ENCODE measurements around the gene PKHD1. TPM values are rescaled to one million over a fixed set of nuclear protein-coding genes. Genes with fewer than 3 reads are reported as not detected.

The PKHD1 gene
- total RNA-seq, 2 donors from 2014 or later: 0.14 TPM; not detected in 1

DNA sequence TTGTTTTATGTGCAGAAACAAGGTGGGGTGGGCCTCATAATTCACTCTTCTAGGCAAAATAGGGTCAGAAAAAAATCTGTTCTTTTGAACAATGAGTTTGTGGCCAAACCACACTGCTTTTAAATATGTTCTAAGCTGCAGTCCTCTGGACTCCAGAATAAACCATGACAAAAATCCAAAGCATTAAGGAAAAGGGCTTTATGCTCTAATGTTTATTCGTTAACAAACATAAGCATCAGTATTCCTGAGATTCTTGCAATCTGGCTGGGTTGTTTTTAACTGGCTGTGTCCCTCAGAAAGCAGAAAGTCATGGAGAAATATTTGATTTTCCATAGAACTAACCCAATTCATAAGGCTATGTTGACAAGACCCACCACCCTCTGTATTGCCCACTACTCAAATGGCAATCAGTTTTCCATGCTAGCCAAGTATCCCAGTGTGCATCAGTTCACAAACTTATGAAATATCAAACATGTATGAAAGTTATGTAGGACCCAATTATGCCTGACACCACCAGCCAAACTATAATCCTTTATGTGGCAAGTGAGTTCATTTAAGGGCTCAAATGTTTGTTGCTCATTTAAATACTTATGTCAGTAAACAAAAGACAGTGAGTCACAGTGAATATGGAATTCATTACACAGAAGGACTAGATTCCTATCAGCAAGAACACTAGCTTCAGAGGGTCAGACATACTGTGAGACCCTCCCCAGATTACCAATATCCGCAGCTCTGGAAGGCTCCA is 45.1 kb downstream of the PKHD1 start:
- ATAC-seq (ENCODE audit: insufficient number of reproducible peaks, low FRiP score, low read depth) (no peak), DNase-seq (ENCODE audit: low spot score) (no peak)
- TF ChIP-seq, protein P1, sequence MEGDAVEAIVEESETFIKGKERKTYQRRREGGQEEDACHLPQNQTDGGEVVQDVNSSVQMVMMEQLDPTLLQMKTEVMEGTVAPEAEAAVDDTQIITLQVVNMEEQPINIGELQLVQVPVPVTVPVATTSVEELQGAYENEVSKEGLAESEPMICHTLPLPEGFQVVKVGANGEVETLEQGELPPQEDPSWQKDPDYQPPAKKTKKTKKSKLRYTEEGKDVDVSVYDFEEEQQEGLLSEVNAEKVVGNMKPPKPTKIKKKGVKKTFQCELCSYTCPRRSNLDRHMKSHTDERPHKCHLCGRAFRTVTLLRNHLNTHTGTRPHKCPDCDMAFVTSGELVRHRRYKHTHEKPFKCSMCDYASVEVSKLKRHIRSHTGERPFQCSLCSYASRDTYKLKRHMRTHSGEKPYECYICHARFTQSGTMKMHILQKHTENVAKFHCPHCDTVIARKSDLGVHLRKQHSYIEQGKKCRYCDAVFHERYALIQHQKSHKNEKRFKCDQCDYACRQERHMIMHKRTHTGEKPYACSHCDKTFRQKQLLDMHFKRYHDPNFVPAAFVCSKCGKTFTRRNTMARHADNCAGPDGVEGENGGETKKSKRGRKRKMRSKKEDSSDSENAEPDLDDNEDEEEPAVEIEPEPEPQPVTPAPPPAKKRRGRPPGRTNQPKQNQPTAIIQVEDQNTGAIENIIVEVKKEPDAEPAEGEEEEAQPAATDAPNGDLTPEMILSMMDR (IDR thresholded peaks at IDR 0.05): no peak
- no peaks in the 10 kb centered on the region for H3K36me3 ChIP-seq
- H3K27ac ChIP-seq: no peak overlapping the region
- H3K4me1 ChIP-seq (ENCODE audit: control insufficient read depth in 1 of 2, low read depth in 2 of 2): peaks cover 0 to 3% of the 10 kb centered on the region in 2 donors
- H3K4me3 ChIP-seq: no peak overlapping the region
- H3K9me3 ChIP-seq: no peaks in the 10 kb centered on the region
- H3K27me3 ChIP-seq (replicated peaks; ENCODE audit: insufficient read depth): no peaks in the 10 kb centered on the region

DNA sequence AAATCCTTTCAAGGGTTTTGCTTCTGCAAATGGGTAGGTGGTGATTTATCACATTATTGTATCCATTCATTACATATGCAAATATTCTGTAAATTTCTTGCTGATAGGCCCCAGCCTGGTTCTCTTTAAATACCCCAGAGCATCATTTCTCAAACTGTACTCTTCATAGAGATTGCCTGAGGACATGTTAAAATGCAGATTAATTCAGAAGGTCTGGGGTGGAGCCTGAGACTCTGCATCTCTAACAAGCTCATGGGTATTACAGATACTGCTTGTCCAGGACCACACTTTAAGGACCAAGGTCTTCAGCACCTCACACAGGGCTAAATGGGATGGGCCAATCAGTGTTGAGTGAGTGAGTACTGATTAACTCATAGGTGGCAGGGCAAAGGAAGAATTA is 46.3 kb downstream of the PKHD1 start:
- no peaks in the 10 kb centered on the region for H3K36me3 ChIP-seq
- ATAC-seq (ENCODE audit: insufficient number of reproducible peaks, low FRiP score, low read depth): no peak
- no peaks in the 10 kb centered on the region for H3K4me1 ChIP-seq (ENCODE audit: control insufficient read depth in 1 of 2, low read depth in 2 of 2)
- H3K27ac ChIP-seq: no peak overlapping the region
- H3K4me3 ChIP-seq: no peak overlapping the region
- H3K9me3 ChIP-seq: no peaks in the 10 kb centered on the region
- H3K27me3 ChIP-seq (replicated peaks; ENCODE audit: insufficient read depth): no peaks in the 10 kb centered on the region
- TF ChIP-seq, protein P1 (IDR thresholded peaks at IDR 0.05): no peak
- DNase-seq (ENCODE audit: low spot score): no peak

DNA sequence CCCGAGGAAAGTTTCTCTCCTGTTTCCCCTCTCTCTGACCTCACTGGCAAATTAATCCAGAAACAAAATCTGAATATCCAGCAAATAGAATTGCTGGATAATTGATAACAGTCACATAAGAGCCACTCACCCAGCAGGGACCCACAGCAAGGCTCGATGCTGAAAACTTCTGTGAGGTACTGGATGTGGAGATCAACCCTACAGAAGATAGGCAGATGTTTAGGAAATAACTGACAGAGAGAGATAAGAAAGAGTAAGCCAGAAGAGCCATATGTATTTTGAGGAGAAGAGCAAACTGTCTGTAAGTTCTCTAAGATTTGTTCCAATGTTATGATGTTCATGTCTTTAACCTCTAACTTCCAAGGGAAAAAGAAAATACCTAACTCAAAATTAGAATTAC is 59.7 kb downstream of the PKHD1 start:
- Histone ChIP-seq H3K27ac (no peak overlapping the region), H3K36me3 (no peaks in the 10 kb centered on the region), H3K4me3 (no peak overlapping the region), H3K27me3 (replicated peaks; ENCODE audit: insufficient read depth) (no peaks in the 10 kb centered on the region), H3K4me1 (ENCODE audit: control insufficient read depth in 1 of 2, low read depth in 2 of 2) (no peaks in the 10 kb centered on the region), H3K9me3 (no peaks in the 10 kb centered on the region)
- ATAC-seq (ENCODE audit: insufficient number of reproducible peaks, low FRiP score, low read depth): no peak
- TF ChIP-seq, protein P1 (IDR thresholded peaks at IDR 0.05): no peak
- no peak for DNase-seq (ENCODE audit: low spot score)

DNA sequence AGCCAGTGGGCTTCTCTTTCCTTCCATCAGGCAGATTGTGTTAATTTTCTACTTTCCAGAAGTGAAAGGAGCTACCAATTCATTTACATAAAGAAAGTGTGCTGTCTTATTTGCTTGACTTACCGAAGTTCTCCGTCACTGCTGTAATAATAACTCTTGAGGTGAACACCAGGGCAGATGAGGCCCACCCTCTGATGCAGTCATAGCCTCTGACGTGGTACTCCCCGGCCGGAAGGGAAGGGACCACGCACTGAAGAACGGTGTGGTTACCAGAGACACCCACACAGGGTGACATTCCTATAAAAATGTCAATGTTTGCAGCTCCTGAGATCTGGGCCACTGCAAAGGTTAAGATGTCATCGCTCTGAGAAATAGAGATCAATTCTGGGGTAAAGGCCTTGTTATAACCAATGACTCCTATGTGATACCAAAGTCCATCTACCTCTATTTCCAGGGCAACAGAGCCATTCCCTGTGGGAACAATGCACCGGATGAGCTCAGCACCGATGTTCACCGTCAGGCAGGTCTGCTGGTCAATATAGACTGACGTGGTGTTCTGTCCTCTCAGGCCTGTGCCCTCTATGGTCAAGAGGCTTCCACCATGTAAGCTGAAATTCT is 62.9 kb downstream of the PKHD1 start:
- DNase-seq (ENCODE audit: low spot score): no peak
- Histone ChIP-seq H3K27ac (no peak overlapping the region), H3K36me3 (no peaks in the 10 kb centered on the region), H3K27me3 (replicated peaks; ENCODE audit: insufficient read depth) (no peaks in the 10 kb centered on the region), H3K9me3 (no peaks in the 10 kb centered on the region), H3K4me1 (ENCODE audit: control insufficient read depth in 1 of 2, low read depth in 2 of 2) (no peaks in the 10 kb centered on the region), H3K4me3 (no peak overlapping the region)
- no peak for ATAC-seq (ENCODE audit: insufficient number of reproducible peaks, low FRiP score, low read depth)
- TF ChIP-seq, protein P1 (IDR thresholded peaks at IDR 0.05): no peak

DNA sequence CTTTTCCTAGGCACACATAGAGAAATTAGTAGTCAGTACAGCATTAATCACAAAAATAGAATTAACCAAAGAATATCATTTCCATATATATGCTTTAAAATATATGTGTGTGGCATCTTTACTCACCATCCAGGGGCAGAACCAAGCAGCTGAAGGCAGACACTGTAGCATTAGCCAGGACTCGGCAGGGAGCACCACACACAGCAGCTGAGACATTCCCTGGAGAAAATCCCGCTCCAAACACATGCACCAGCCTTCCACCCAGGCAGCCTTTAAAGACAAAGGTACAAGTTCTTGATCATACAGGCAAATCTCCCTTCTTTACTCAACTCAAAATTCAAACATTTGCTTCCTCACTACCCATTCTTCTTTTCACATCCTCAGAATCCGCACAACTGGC is 64.7 kb downstream of the PKHD1 start:
- H3K27me3 ChIP-seq (replicated peaks; ENCODE audit: insufficient read depth): no peaks in the 10 kb centered on the region
- H3K9me3 ChIP-seq: no peaks in the 10 kb centered on the region
- ATAC-seq (ENCODE audit: insufficient number of reproducible peaks, low FRiP score, low read depth) (no peak), DNase-seq (ENCODE audit: low spot score) (no peak)
- TF ChIP-seq, protein P1 (IDR thresholded peaks at IDR 0.05): no peak
- no peak overlapping the region for H3K4me3 ChIP-seq
- H3K27ac ChIP-seq: no peak overlapping the region
- H3K4me1 ChIP-seq (ENCODE audit: control insufficient read depth in 1 of 2, low read depth in 2 of 2): no peaks in the 10 kb centered on the region
- no peaks in the 10 kb centered on the region for H3K36me3 ChIP-seq

All from thoracic aorta (tissue), 2 donors.